Pancreas (tissue), 10 donors: ENCODE measurements around the gene WDR12. TPM values are rescaled to one million over a fixed set of nuclear protein-coding genes. Genes with fewer than 3 reads are reported as not detected.
"Not testable (repeated sequence)": the region's sequence is repeated elsewhere in the genome, so short reads cannot be mapped to it uniquely, and the experiment has no call there.

Source experiments
- ATAC-seq, 4 donors: fragments of 200-7000 bp; cut with Tn5 transposase; one replicate each; pipeline versions ENCODE4 v1.8.0 to v1.9.1; 2020; ENCODE audit warnings: mild to moderate bottlenecking in 4 of 4, moderate library complexity in 4 of 4
- DNase-seq, 6 donors: peaks; one replicate each; pipeline ENCODE4 v3.0.0-alpha.2; 2020
- FAIRE-seq: peaks from 2 replicates; lab custom pipeline; 2012; peaks lifted over from hg19 to GRCh38; lab: Jason Lieb, UNC
- H3K27ac ChIP-seq, 4 donors: fragments of 200-600 bp; sonication (generic); 1 replicate in 3 of 4; 2 replicates in 1 of 4; pipeline versions ENCODE4 v1.5.0 to v1.8.0; 2020
- H3K27me3 ChIP-seq, 4 donors: fragments of 200-600 bp; one replicate each; pipeline ENCODE4 v1.8.0; 2021
- H3K36me3 ChIP-seq, 3 donors: fragments of 200-600 bp; sonication (generic) in 1 of 3; one replicate each; pipeline versions ENCODE4 v1.5.0 to v1.8.0; 2020 to 2021
- H3K4me1 ChIP-seq, 3 donors: fragments of 200-600 bp; one replicate each; pipeline ENCODE4 v1.8.0; 2021
- H3K4me3 ChIP-seq, 4 donors: fragments of 200-600 bp; sonication (generic) in 2 of 4; one replicate each; pipeline versions ENCODE4 v1.5.0 to v1.8.0; 2020 to 2021
- H3K9me3 ChIP-seq, 4 donors: fragments of 200-600 bp; one replicate each; pipeline ENCODE4 v1.8.0; 2021
- WGBS, 2 donors: extraction: QIAGEN DNeasy Blood & Tissue Kit; methylation state at CpG; one replicate each; pipeline ENCODE4 v1.1.7; 2013; 5-methylcytosine and 5-hydroxymethylcytosine counted together
- intact Hi-C, 3 donors: fragments of 100-400 bp; cut with DNase I; formaldehyde crosslinking; loops; one replicate each; pipeline versions ENCODE4 v1.11.1 to v1.14.2; 2022
- polyA plus RNA-seq, 2 donors: library from polyadenylated mRNA; stranded (reverse); fragments of 200-250 nt; gene quantifications; one replicate each; pipeline ENCODE4 v1.2.3, GENCODE V29; 2013
- total RNA-seq, 6 donors: library from RNA; stranded (reverse); fragmentation: NEBNext Ultra II Directional in 4 of 6; extraction: Animal tissue kit (Norgen Biotek cat#: 25700) in 4 of 6; gene quantifications; one replicate each; pipeline versions ENCODE4 v1.2.1 to v1.2.4, GENCODE V29; 2021 to 2023
- TF ChIP-seq, protein P1 (sequence below), 4 donors: fragments of 200-600 bp; sonication (generic) in 3 of 4; IDR thresholded peaks; one replicate each; pipeline versions ENCODE4 v1.5.0 to v1.8.0; 2021; ENCODE audit warnings: antibody characterized with exemption in 4 of 4
- donor health status: healthy with polysubstance abuse.
- donor health status: DM: no; HTN: no; CAD: no; lungs with moderate emphysema.
- donor health status: DM: no; HTN: no; CAD: no.
- donor health status: control.
- donor health status: control.
- donor health status: Bipolar disorder and iron deficiency.
- donor health status: DM: yes; HTN: yes; CAD: no.
- donor health status: DM: no; HTN: no; CAD: no.
- donor health status: DM: no; HTN: no; CAD: no.
- donor health status: DM: yes; HTN: yes; CAD: no.

The WDR12 gene
- total and polyA plus RNA-seq, 8 donors: 5.4 to 17.5 (median 14.7) TPM

DNA sequence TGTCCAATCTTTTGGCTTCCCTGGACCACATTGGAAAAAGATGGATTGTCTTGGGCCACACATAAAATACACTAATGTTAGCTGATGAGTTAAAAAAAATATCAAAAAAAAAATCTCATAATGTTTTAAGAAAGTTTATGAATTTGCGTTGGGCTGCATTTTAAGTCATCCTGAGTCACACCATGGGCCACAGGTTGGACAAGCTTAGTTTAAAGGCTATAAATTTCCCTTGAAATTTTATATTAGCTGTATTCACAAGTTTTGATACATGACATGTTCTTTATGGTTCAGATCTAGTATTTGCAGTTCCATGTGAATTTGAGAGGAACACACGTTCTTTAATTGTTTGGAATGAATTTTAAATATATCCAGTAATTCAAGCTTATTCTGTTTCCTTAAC lies 22.5 kb upstream of the WDR12 start:
- Histone ChIP-seq H3K4me1 (no peaks in the 10 kb centered on the region), H3K27ac (no peak overlapping the region), H3K9me3 (no peaks in the 10 kb centered on the region), H3K27me3 (no peaks in the 10 kb centered on the region), H3K36me3 (no peaks in the 10 kb centered on the region), H3K4me3 (no peak overlapping the region)
- DNase-seq (no peak), FAIRE-seq (no peak), ATAC-seq (no peak)
- intact Hi-C loops: no loop called here
- 90 to 93% methylated on average over 2 of the region's 2 CpGs for WGBS, 2 donors
- TF ChIP-seq, protein P1, sequence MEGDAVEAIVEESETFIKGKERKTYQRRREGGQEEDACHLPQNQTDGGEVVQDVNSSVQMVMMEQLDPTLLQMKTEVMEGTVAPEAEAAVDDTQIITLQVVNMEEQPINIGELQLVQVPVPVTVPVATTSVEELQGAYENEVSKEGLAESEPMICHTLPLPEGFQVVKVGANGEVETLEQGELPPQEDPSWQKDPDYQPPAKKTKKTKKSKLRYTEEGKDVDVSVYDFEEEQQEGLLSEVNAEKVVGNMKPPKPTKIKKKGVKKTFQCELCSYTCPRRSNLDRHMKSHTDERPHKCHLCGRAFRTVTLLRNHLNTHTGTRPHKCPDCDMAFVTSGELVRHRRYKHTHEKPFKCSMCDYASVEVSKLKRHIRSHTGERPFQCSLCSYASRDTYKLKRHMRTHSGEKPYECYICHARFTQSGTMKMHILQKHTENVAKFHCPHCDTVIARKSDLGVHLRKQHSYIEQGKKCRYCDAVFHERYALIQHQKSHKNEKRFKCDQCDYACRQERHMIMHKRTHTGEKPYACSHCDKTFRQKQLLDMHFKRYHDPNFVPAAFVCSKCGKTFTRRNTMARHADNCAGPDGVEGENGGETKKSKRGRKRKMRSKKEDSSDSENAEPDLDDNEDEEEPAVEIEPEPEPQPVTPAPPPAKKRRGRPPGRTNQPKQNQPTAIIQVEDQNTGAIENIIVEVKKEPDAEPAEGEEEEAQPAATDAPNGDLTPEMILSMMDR (IDR thresholded peaks at IDR 0.05): no peak

DNA sequence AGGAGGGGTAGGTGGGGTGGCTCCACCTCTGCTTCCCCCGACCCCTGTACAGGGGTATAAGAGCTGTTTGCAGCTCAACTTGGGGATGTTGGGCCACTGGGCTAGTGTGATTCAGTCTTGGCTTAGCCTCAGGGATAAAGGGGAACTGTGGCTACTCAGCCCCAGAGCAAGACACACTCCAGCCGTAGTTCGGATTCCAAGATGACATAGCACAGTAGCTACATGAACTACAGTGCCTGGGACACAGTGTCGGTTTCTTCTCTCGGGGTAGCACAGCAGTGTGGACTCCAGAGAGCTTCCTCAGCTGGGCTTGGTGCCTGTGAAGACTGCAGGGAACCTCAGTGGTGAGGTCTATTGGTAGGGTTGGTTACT lies 21.7 kb upstream of the WDR12 start:
- no peak for DNase-seq
- FAIRE-seq: no peak
- no peak for ATAC-seq
- Histone ChIP-seq H3K27me3 (no peaks in the 10 kb centered on the region), H3K4me1 (no peaks in the 10 kb centered on the region), H3K4me3 (no peak overlapping the region), H3K27ac (no peak overlapping the region), H3K9me3 (no peaks in the 10 kb centered on the region), H3K36me3 (no peaks in the 10 kb centered on the region)
- TF ChIP-seq, protein P1 (IDR thresholded peaks at IDR 0.05): no peak
- 90 to 91% methylated on average over 5 of the region's 5 CpGs for WGBS, 2 donors
- intact Hi-C loops: no loop called here

DNA sequence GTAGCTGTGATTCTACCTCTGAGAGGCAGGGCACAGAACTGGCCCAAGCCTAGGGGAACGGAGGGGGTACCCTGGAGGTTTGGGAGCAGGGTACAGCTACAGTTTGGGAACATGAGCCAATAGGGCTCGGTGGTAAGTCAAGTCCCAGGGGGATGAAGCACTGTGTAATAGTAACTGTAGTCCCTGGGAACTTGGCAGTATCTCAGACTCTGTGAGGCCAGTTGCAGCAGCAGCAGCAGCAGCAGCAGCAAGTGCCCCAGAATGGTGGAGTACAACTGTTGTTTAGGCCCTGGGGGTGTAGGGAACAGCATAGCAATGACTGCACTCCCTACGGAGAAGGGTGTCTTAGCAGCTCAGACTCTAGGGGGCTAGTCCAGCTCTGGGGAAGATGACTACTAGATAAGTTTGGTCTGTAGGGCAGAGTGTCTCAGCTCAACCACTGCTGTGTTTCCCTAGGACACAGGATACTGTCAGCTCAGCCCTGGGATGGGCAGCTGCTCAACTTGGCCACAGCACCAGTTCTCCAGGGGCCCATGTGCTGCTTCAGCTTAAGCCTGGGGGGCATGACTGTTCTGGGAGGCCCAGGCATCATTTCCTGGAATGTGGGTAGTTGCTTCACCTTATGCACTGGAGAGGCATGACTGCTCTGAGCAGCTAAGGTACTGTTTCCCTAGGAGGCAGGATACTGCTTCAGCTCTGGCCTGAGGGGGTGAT lies 21.1 kb upstream of the WDR12 start:
- H3K4me1 ChIP-seq: no peaks in the 10 kb centered on the region
- 95 to 96% methylated on average over 3 of the region's 3 CpGs for WGBS, 2 donors
- H3K27me3 ChIP-seq: no peaks in the 10 kb centered on the region
- no peak overlapping the region for H3K27ac ChIP-seq
- intact Hi-C loops: no loop called here
- ATAC-seq: peak in 1 of 4 donors; percentile 11
- H3K9me3 ChIP-seq: no peaks in the 10 kb centered on the region
- no peak for FAIRE-seq
- TF ChIP-seq, protein P1 (IDR thresholded peaks at IDR 0.05): no peak
- H3K4me3 ChIP-seq: no peak overlapping the region
- no peaks in the 10 kb centered on the region for H3K36me3 ChIP-seq
- DNase-seq: no peak

DNA sequence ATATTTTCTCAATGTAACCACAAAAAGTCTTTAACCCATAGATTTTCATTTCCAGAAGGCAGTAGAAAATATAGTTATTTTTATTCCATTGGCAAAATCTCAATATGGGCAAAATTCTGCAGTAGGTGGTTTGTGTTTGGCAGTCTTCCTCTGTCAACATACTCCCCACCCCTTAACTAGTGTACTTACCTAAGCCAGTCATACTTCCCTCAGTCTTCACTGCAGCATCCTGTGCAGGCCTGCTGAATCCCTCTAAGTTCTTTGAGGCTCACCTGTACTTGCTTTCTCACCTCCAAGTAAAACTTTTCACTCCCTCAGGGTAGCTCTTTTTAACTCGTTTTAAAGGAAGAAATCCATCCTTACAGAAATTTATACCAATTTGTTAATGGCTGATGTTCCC lies 7.4 kb upstream of the WDR12 start:
- no peak overlapping the region for H3K4me3 ChIP-seq
- H3K9me3 ChIP-seq: no peaks in the 10 kb centered on the region
- H3K27ac ChIP-seq: no peak overlapping the region
- H3K4me1 ChIP-seq: no peaks in the 10 kb centered on the region
- ATAC-seq (no peak), DNase-seq (no peak), FAIRE-seq (no peak)
- H3K27me3 ChIP-seq: no peaks in the 10 kb centered on the region
- intact Hi-C loops: no loop called here
- peaks cover 0 to 9% (median 0%) of the 10 kb centered on the region in 3 donors for H3K36me3 ChIP-seq
- WGBS, 2 donors: 76 to 83% methylated on average over 1 of the region's 1 CpG
- TF ChIP-seq, protein P1 (IDR thresholded peaks at IDR 0.05): no peak

DNA sequence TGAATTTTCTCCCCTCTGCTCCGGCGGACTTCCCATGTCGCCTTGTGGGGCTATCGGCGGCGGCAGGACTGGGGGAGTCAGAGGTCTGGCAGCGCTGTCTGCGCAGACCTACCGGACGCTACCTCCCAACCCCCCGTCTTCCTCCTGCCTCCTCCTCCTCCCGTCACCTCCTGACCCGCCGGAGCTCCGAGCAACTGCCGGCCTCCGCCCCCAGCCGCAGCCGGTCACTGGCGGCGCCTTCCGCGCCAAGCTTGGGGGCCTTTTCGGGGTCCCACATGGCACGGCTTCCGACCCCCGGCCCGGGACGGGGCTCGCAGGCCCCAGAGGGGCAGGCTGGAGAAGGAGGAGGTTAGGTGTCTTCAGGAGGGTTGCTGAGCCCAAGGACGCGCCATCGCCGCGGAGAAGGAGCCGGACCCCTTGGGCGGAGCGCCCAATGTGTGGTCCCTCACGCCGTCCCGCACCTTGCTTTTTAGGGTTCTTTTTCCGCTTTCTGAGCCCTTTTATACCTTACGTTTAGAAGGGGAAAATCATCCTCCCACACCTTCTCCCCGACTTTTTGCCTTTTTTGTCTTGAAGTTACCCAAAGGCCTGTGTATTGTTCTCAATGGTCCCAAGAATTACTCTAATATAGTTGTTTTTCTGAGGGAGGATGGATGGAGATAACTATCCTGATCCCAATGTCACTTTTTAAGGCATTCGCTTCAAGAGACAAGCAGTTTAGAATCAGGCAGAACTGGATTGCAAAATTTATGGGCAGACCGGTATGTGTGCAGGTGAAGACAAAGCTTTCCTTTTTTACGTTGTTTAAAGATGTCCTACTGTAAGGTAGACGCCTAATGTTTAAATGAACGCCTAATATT lies 1.1 kb upstream of the WDR12 start:
- WGBS, 2 donors: 0 to 1% methylated on average over 9 to 21 of the region's 49 CpGs
- ATAC-seq (peak; percentile 69 to 86 (median 78)), DNase-seq (peak in 1 of 6 donors; percentile 23)
- H3K9me3 ChIP-seq, intact Hi-C loops, FAIRE-seq, H3K36me3 ChIP-seq, H3K27me3 ChIP-seq: not testable (repeated sequence)
- peak overlapping the region; percentile 58 to 81 (median 72) for H3K27ac ChIP-seq
- H3K4me1 ChIP-seq: peaks cover 5 to 14% (median 9%) of the 10 kb centered on the region in 3 donors
- peak overlapping the region; percentile 33 to 71 (median 64) for H3K4me3 ChIP-seq
